GM18505 (cell line): ENCODE data around the gene CCNC.
A peak's percentile ranks its signal among the peaks of the same experiment; 100 is the strongest.

Source experiments
- ATAC-seq: cut with Tn5 transposase; IDR thresholded peaks from one replicate; pipeline ENCODE4 v1.9.1; 2021; ENCODE audit not compliant: unreplicated experiment
- POLR2A ChIP-seq: IDR thresholded peaks from 4 replicates; pipeline ENCODE4 v1.6.1; 2011; ENCODE audit warnings: borderline replicate concordance; ENCODE audit not compliant: insufficient read depth, insufficient read length; ENCODE audit errors: extremely low read depth

The CCNC gene

GRCh38 chr6:99589907-99590493, 21.5 kb upstream of the CCNC start:
- TF ChIP-seq POLR2A = no peak
- no peak for ATAC-seq

GRCh38 chr6:99589290-99589672, 20.8 kb upstream of the CCNC start:
- peak; percentile 9 for ATAC-seq
- TF ChIP-seq POLR2A = no peak

GRCh38 chr6:99588618-99589289, 20.3 kb upstream of the CCNC start:
- no peak for TF ChIP-seq POLR2A
- ATAC-seq = peak; percentile 95

- ATAC-seq = no peak
- no peak for TF ChIP-seq POLR2A
Measured at GRCh38 chr6:99587792-99588191, 19.3 kb upstream of the CCNC start.

DNA sequence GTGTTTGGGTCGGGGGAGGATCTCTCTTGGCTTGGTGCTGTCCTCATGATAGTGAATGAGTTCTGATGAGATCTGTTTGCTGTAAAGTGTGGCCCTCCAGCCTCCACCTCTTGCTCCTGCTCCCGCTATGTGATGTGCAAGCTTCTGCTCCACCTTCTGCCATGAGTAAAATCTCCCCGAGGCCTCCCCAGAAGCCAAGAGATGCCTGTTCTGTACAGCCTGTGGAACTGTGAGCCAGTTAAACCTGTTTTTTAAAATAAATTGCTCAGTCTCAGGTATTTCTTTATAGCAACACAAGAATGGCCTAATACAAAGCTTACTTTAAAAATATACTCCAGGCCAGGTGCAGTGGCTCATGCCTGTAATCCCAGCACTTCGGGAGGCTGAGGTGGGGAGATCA, 11.3 kb upstream of the CCNC start:
- no peak for ATAC-seq

GRCh38 chr6:99575544-99576227, 7.2 kb upstream of the CCNC start:
- TF ChIP-seq POLR2A = no peak
- no peak for ATAC-seq

More for the DNA sequence above, 11.3 kb upstream of the CCNC start:
- no peak for TF ChIP-seq POLR2A

GRCh38 chr6:99573980-99574617, 5.6 kb upstream of the CCNC start:
- no peak for ATAC-seq
- TF ChIP-seq POLR2A = no peak

- no peak for TF ChIP-seq POLR2A
- no peak for ATAC-seq
Measured at GRCh38 chr6:99563056-99563723, 5.3 kb downstream of the CCNC start.

DNA sequence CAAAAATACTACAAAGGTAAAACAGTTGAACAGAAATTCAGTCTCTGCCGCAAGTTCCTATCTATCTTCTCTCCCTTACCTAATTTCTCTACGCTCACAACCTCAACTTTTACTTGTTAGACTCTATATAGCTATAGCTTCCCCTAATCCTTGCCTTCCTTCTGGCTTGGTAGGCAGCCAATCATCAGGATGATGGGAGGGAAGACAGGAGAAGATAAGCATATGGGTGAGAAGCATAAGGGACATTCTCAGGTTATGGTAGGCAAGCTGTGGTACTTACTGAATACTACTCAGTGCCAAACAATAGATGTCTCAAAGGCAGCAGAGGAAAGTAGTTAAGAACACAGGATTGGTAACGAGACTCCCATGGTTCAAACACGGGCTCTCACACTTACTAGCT, 7.8 kb downstream of the CCNC start:
- no peak for ATAC-seq
- no peak for TF ChIP-seq POLR2A

GRCh38 chr6:99559057-99559456, 9.4 kb downstream of the CCNC start:
- ATAC-seq = no peak
- no peak for TF ChIP-seq POLR2A

- ATAC-seq = no peak
- TF ChIP-seq POLR2A = no peak
Measured at GRCh38 chr6:99553888-99554287, 14.6 kb downstream of the CCNC start.

GRCh38 chr6:99550046-99550748, 18.3 kb downstream of the CCNC start:
- no peak for ATAC-seq
- TF ChIP-seq POLR2A = no peak

DNA sequence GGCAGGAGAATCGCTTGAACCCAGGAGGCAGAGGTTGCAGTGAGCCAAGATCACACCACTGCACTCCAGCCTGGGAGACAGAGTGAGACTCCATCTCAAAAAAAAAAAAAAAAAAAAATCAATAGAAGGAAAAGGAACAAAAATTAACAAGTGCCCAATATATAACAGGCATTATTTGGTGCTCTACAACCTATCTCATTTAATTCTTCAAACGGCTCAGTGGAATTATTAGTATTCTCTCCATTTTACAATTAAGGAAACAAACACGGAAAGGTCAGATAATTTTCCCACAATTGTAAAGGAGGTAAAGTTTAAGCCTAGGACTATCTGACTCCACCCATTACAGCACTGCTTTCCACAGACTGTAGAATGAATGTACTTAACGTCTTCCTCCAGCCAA, 19.8 kb downstream of the CCNC start:
- TF ChIP-seq POLR2A = no peak
- ATAC-seq = no peak
